Stimulated activated CD8-positive, alpha-beta memory T cell treated with anti-CD3 and anti-CD28 coated beads, Interleukin-12 subunit alpha, Interleukin-12 subunit beta, amount 100 ng/mL, for 4 hours (primary cell): ENCODE measurements around the gene GALNT4.
A peak's percentile ranks its signal among the peaks of the same experiment; 100 is the strongest.

Experiments used
- DNase-seq: peaks from one replicate; pipeline ENCODE4 v3.0.0-alpha.2; 2020; ENCODE audit warnings: low read depth

GALNT4 gene

GRCh38 chr12:89524541-89525304, at the start of gene GALNT4:
Gene GALNT4 (minus strand): TSS chr12:89524796. CDS start chr12:89524549, 247 bp downstream.
- DNase-seq, result peak; percentile 61

DNA sequence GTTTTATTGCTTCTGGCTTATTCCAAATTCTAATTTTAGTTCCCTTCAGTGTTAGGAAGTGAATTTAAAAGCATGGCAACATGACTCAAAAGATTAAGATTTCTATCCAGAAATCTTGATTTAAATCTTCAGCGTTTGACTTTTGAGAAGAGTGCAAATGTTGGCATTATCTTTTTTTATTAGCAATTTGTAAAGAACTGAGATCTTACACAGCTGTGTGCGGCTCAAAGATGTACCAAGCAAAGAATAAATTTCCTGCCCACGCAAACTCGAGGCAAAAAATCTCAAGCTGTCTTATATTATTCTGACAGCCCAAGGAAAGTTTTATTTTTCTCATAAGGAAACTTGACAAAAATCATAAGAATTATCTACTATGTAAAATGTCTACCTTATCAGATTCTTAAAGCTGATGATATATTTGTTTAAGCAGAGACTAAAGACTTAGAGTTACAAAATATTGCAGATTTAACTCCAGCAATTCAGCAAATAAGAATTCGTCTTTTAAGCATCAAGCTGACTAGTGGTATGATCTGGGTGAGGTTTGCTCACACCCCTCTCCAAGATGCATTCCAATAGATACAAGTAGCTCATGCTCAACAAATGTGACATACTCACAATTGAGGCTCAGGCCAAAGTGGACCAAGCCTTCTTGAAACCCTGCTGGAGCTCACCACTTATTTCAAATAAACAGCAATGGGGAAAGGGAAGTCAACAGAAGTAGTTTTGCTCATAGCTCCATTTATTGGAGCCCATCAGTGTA, 48.6 kb upstream of the GALNT4 start:
- no peak for DNase-seq

DNA sequence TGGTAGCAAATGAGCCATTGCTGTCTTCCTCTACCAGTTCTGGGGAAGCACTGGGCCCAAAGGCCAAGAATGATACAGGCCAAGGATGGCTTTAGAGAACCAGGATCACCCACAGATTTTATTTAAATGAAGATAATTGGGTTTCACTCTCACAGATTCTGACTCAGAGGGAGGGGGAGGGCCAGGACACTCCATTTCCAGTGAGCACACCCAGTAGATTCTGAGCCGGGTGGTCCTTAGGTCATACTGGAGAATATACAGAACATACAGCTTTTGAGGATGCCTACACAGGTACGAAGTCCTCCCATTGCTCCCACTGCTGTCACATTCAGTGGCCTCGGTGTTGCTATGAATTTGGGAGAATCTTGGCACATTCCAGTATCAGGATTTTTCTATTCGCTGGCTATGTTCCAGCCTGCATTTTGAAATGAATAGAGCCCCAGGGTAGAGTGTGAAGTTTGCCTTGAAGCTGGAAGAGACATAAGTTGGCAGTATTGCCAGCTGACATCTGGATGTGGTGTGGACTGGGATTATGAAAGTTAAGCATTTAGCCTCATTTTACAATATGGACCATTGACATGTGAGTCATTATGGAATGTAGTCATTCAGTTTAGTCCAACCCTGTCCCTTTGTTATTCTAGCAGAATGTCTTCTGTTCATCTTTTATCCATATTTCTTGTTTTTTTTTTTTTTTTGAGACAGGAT, 47.0 kb upstream of the GALNT4 start:
- DNase-seq, result no peak

DNA sequence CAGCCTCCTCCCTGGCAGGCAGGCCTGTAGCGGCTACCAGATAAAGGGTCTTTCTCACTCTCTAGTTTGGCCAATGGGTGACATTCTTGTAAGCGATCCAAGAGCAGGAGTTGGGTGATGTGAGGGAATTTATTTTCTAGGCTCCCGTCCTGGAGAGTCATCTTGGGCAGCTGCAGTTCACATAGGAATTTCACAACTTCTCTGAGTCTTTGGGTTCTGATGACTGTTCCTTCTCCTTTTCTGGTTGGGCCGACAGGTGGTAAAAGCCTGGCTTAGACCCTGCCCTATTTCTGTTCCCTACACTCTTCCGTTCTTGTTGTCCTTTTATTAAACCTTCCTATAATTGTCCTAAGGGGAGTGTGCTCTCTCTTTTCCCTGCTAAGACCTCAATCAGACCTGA, 43.9 kb upstream of the GALNT4 start:
- no peak for DNase-seq

DNA sequence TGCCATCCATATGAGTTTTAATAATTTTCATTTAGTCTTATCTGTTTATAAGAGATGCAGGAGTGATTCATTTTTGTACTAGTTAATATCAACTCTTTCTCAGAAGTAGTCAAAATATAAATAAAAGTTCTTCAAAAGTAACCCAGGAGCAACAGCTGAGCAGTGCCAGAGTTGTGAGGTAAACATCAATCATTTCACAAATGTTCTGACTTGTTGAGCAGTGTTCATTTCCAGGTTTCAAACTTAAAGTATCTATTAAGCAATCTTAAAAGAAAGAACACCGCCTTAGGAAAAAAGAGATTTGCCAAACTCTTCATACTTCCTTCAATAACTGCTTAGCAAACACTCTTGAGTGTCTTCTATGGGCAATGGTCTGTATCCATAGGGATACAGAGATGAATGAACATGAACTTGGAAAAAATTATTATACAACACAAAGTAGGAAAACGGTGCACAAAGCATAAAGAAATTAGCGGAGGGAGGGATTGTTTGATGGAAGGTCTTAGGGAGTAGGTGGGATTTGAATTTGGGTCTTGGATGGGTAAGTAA, 43.2 kb upstream of the GALNT4 start:
- no peak for DNase-seq

DNA sequence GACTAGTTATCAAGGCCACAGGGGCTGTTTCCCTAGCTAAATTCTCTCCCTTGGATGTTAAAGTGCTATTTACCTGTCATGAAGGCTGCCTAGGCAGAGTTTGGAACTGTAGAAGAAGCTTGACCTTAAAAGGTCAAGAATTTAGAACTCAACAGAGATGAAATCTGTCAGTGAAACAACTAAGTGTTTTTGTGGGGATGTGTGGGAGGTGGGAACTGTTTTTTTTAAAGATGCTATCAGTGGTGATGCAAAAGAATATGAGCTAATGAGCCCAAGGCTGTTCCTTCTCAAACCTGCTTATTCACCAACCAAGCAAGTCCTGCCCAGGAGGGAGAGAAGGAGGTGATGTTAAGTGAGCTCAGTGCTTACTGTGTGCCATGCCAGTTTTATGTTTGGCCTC, 42.0 kb upstream of the GALNT4 start:
- DNase-seq, result no peak

DNA sequence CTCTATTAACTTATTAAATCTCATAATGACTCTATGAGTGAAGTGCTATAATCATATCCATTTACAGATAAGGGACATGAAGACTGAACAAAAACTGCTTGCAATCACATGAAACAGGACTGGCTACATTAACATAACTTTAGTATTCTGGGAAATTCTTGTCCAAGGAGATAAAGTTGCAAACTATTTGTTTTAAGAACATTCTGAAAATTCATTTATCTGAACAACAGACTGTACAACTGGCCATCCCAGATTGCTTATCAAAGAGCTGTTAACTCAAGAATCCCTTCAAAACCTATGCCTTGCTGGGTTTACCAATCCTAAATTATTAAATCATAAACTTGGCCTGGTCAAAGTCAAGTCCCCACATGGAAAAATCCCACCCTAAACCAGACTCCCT, 40.4 kb upstream of the GALNT4 start:
- DNase-seq, result no peak

- no peak for DNase-seq
Observed at GRCh38 chr12:89559753-89560152, 35.2 kb upstream of the GALNT4 start.

- no peak for DNase-seq
Observed at GRCh38 chr12:89556976-89557375, 32.4 kb upstream of the GALNT4 start.

GRCh38 chr12:89552376-89552775, 27.8 kb upstream of the GALNT4 start:
- DNase-seq, result no peak

DNA sequence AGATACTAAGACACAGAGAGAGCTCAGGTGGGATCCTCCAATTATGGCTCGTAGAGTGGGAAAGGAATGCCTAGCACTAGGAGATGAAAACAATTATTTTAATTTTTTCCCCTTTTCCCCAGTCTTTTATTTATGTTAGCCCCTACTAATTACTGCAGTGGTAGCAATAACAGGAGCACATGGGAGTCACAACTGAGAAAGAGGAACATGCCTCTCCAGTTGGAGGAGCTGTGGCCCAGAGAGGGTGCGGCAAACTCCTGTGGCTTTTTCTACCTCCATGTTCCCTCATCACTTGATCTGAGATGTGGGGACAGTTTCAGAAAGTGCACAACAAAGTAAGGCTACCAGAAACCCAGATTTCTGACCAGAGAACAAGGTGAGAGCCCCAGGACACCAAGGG, 27.2 kb upstream of the GALNT4 start:
- no peak for DNase-seq

DNA sequence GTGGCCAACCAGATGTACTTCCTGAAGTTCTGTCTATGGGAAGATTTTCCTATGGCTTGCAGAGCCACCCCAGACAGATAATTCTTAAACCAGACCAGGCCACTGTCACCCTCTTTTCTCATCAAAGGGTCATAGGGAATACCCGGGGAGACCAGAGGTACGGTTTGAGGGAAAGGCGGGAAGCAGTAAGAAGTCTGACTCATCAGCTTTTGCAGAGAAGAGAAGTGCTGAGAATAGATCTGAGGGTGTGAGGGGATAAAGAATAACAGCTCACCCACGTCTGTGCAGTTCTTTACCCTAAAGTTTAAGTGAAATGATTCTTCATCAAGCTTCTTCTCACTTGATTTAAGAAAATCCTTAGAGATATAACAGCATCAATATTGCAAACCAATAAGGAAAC, 22.5 kb upstream of the GALNT4 start:
- DNase-seq, result no peak

DNA sequence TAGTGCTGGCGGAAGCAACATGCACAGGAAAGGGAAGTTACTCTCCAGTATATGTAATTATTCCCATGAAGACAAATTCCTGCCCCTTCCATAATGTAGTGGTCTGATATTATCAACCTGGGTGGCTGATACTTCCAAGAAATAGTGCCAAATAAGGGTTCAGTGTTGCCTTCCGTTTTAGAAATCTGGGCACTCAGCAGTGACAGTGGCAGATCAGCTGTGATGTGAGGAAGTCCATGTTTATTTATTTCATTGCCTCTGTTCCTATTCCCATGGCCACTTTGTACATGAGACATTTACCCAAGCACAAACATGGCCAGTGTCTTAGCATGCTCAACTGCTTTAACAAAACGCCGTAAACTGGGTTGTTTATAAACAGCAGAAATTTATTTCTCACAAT, 21.6 kb upstream of the GALNT4 start:
- DNase-seq, result no peak

GRCh38 chr12:89544681-89545184, 20.1 kb upstream of the GALNT4 start:
- DNase-seq, result no peak

GRCh38 chr12:89544022-89544421, 19.4 kb upstream of the GALNT4 start:
- DNase-seq, result no peak

DNA sequence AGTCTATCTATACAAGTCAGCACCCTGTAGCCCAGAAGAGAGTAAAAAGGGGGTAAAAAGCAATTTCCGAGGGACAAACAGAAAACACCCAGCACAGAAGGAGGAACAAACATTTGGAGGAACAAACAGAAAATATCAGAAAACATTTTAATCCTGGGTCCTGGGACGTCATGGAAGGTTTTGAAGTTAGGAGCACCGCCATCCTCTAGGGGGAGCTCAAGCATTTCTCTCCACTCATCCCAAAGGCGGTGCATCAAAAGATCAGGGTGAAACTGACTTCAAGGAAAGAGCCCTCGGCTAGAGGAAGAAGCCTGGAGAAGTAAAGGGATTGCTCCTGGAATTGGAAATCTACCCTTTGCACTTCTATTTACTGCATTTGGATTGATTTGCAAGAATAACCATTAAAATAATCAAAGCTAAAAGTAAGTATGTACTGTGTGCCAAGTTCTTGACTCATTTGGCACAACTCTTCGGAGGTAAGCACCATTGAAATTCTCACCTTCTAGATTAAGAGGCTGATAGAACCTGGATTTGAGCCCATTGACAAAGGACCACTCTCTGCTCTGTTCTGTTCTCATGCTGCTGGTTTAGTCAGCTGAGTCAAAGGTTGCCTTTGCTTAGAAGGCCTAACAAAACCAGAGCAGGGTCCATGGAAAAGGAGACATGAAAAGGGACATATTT, 18.5 kb upstream of the GALNT4 start:
- peak; percentile 21 for DNase-seq

GRCh38 chr12:89542236-89542635, 17.6 kb upstream of the GALNT4 start:
- no peak for DNase-seq

GRCh38 chr12:89540586-89540985, 16.0 kb upstream of the GALNT4 start:
- no peak for DNase-seq

DNA sequence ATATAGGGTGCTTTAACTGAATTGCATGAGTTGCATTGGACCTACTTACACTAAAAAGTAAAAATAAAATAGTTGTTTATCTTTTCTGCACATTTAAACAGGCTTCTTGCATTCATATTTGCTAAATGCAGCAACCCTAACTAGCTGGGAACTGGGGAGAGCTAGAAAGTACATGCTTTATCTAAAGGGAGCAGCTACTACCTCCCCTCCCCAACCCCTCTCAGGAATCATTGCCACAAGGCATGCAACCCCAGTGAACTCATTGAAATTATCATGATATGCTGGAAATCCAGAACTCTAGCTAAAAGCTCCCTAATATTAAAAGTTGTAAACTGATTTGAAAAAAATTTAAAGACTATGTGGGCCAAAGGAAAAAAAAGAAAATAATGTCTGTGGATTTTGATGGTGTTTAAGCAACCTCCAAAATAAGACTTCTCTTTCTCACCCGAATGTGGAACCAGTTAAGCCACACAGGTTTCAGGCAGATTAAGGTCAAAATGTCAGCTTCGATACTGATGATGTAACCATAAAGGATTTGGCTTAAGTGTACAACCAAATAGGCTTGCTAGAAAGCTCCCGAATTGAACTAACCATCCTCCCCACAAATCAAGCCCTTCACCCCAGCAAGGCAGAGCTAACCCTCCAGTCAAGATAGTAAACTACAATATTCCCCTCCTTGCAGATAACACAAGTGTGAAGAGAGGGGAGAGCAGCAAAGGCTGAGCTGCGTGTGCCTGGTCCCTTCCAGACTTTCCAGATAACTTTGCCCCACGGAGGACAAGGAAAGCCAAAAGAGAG, 15.0 kb upstream of the GALNT4 start:
- DNase-seq, result no peak

- no peak for DNase-seq
Observed at GRCh38 chr12:89538897-89539296, 14.3 kb upstream of the GALNT4 start.

- DNase-seq, result no peak
Observed at GRCh38 chr12:89537389-89537788, 12.8 kb upstream of the GALNT4 start.
